ENCODE measurements around the gene CKB.

GRCh38 chr14:103485504-103485903, 37.1 kb downstream of the CKB start:
- TF ChIP-seq CTCF (IDR thresholded peaks at IDR 0.05; ENCODE audit: low read depth, low read length, missing input control), result no peak
- no peak for TF ChIP-seq HNF4A (conservative IDR thresholded peaks at IDR 0.05)
- TF ChIP-seq, protein P1, sequence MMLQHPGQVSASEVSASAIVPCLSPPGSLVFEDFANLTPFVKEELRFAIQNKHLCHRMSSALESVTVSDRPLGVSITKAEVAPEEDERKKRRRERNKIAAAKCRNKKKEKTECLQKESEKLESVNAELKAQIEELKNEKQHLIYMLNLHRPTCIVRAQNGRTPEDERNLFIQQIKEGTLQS (IDR thresholded peaks at IDR 0.05), result no peak
- no peak for TF ChIP-seq EGR1 (IDR thresholded peaks at IDR 0.05; ENCODE audit: low read depth in 2 of 2)
- no peak for TF ChIP-seq GABPA (IDR thresholded peaks at IDR 0.05 in 1 of 2, conservative IDR thresholded peaks at IDR 0.05 in 1 of 2)
- TF ChIP-seq, protein P2, sequence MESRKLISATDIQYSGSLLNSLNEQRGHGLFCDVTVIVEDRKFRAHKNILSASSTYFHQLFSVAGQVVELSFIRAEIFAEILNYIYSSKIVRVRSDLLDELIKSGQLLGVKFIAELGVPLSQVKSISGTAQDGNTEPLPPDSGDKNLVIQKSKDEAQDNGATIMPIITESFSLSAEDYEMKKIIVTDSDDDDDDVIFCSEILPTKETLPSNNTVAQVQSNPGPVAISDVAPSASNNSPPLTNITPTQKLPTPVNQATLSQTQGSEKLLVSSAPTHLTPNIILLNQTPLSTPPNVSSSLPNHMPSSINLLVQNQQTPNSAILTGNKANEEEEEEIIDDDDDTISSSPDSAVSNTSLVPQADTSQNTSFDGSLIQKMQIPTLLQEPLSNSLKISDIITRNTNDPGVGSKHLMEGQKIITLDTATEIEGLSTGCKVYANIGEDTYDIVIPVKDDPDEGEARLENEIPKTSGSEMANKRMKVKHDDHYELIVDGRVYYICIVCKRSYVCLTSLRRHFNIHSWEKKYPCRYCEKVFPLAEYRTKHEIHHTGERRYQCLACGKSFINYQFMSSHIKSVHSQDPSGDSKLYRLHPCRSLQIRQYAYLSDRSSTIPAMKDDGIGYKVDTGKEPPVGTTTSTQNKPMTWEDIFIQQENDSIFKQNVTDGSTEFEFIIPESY (IDR thresholded peaks at IDR 0.05), result no peak
- no peak for TF ChIP-seq MAX (IDR thresholded peaks at IDR 0.05)

Data from liver (tissue), 3 donors.